ENCODE measurements around the gene CD28.

The CD28 gene

DNA sequence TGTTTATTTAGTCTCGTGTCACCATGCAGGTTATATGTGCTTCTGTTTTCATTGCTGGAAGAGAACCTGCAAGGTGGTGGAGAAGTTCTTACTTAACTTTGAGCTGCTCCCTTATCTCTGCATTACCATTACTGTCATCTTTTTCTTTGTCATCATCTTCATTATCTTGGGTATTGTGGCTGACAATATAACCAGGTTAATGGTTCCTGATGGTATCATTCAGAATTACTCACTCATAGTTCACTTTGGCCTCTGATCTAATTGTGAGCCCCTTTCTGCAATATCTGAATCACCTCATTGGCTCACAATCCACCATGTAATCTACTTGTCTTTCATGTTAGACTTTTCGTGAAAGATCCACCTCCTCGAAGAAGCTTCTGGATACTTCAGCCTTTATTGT lies 5.0 kb downstream of the CD28 start:
- no peak for DNase-seq (ENCODE audit: insufficient read length, low spot score)
- no peak for FAIRE-seq

DNA sequence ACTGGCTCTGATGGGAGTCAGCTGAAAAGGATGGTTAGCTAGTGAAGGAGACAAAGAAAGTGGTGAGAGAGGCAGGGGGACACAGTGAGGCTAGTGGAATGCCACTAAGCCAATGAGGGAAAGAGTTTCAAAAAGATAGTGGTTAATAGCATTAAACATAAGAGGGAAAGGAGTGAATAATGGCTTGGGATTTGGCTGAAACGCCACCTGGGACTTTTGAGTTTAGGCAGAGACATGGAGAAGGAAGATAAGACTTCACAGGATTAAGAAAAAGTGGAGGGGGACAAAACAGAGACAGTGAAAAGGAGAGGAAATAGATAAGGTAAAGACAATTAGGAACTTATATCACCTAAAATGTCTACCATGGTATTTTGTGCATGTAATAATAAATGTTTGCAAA lies 6.9 kb downstream of the CD28 start:
- DNase-seq (ENCODE audit: insufficient read length, low spot score) (no peak), FAIRE-seq (no peak)

DNA sequence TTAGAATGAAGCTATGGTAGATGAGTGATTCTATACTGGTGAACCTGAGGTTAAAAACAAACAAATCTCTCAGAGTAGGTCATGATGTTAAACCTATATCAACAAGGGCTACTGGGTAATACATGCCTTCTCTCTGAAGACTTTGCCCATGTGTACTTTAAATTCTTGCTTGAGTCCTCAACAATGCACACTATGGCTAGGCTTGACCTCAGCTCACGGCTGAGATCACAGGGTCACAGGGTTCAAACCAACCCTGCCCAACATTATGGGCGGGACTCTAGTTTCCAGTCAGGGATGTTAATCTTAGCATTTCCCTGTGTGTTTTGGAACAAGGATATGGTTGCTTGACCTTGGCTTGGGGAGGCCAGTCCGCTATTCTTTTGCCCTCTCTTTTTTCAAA lies 7.7 kb downstream of the CD28 start:
- DNase-seq (ENCODE audit: insufficient read length, low spot score): no peak
- FAIRE-seq: no peak

DNA sequence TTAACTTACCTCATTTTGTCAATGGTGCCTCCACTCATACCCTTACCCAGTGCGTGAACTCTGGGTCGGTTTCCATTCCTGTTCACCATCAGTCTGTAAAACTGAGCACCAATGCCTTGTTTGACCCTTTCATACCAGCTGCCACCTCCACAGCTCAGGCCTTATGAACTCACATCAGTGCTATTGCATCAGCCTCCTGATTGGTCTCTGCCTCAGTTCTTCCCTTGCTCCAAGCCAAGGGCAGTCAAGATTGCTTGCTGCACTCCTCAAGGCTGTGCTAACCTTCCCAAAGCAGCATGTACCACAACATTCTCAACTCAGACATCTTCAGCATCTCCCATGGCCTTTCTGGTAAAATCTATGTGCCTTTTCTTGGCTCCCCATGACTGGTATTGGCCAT lies 9.3 kb downstream of the CD28 start:
- DNase-seq (ENCODE audit: insufficient read length, low spot score) (no peak), FAIRE-seq (peak; percentile 26)

DNA sequence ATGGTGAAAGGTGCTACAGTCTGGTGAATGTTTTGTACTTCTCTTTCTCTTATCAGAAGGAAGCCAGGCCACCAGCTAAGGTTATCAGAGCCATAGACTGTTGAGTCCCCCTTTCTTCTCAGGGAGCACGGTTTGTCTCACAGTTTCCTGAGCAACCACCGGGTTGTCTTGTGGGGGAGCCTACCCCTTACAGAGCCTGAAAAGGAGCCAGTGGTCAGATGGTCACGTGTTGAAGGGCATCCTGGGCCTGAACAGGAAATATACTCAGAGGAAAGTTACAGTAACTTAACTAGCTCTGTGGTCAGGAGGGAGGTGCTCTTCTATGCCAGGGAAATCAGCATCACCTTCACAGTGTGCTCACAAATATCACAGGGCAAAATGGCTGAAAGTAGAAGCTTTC lies 11.6 kb downstream of the CD28 start:
- DNase-seq (ENCODE audit: insufficient read length, low spot score) (no peak), FAIRE-seq (no peak)

DNA sequence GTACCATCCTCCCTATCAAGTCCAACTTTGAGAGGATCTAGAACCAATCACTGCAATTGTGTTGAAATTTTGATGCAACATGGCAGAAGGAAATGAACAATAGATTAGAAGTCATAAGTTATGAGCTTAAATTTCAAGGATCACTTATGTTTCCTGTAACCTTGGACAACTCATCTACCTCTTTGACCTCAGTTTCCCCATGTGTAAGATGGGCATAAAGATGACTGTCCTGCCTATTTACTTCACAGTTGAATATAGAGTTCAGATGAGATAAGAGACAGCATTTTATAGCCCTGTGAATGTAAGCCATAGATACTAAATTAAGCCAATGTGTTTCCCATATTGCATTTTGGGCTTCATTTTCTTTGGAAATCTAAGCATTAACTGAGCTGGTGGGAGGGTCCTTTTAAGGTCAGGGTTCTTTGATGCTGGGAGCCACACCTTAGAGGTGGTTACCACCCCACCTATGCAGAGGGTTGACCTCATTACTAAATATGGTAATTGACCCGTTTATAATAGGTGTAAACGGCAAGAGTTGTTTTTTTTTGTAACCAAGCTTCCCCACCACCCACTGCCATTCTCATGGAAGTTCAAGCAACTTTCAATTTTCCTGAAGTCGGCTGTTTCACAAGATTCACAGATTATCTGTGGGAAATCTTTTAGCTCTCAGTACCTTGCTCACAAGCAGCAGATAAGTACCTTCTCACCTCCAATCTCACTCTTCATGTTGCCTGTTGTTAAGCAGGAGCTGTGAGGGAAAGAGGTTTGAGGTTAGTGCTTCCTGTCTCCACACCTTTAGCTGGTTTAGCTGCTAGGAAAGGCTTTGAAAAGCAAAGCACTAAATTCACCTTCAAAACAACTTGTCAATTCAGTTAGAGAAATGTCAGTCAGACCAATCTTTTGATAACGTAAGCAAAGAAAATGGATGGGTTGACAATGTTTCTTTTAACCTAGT lies 13.3 kb downstream of the CD28 start:
- FAIRE-seq: no peak
- DNase-seq (ENCODE audit: insufficient read length, low spot score): no peak

DNA sequence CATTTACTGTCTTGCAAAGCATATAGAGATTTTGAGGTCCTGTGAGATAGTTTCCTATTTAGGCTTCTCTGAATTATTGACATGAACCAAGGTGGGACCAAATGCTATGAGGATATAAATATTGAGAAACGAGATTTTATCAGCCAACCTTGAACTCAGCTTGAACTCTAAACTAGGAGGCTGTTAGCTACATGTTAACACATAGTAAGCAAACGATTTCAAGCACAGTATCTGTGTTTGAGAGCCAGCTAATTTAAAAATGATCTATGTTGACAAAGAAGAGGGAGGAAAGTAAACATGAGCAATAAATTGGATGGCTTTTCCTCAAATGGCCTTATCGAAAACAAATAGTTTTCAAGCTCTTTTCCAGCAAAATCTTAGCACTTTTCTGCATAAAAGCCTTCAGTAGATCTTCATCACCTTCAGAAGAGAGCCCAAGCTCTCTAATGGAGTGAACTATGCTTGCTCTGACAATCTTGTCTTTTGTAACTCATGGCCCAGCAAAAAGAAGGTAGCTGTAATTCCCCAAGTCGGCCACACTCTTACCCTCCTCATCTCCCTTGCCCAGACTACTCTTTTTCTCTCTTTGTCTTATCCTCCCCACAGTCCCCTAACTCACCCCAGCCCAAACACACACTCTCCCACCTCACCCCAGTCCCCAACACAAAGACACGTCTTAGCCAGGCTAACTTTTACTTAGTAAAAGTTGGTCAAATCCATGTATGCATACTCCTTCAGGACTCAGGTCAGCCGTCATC lies 14.7 kb downstream of the CD28 start:
- FAIRE-seq: no peak

DNA sequence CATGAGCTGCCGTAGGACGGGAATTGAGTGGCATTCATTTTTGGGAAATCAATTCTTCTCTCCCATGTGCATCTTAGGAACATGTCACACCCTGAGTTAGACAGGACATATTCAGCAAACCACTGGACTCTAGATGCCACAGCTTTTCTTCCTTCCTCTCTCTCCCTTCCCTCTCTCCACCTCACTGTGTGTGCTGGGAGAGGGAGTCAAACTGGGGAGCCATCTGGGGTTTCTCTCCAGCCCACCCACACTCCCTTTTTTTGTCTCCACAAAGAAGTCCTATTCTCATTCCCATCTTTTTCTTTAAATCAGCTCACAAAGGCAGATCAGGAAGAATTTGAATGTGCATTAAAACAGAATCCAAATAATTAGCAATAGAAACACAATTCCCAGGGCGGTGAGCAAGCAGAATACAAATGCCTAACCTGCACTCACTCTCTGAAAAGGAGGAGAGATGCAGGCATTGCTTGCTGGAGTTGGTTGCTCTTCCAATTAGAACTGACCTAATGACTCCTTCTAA lies 15.4 kb downstream of the CD28 start:
- FAIRE-seq: no peak
- DNase-seq (ENCODE audit: insufficient read length, low spot score): no peak

More for the DNA sequence above, 14.7 kb downstream of the CD28 start:
- DNase-seq (ENCODE audit: insufficient read length, low spot score): no peak

DNA sequence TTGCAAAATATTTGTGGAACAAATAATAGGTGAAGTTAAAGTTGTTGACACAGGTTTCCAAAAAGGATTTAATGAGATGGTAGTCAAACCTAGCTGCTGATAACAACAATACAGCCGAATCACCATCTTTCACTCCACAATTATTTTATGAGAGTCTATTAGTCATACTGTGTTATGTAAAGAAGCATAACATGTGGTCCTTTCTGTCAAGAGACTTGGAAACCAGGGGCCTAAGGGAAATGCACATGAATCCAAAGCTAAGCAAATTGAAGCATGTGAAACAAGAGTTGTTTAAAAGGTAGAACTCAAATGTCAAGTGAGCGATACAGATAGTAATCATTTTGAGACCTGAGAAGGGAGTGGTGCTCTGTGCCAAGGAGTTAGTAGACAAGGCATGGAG lies 16.0 kb downstream of the CD28 start:
- FAIRE-seq (no peak), DNase-seq (ENCODE audit: insufficient read length, low spot score) (no peak)

DNA sequence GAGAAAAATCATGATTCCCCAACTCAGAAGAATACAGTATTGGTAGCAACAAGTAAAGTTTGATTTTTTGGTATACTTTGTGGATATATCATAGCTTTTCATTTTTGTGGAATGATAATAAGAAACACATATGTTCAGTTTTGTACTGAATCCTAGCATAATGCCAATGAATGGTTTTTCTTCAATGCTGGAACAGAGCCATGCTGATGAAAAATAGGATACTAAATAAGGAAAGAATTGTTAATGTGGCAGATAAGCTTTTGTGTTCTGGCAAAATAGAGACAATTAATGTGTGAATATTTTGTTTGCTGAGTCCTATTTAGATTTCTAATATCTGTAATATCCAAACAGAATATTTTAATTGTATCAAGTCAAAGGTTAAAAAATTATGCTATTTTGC lies 21.9 kb downstream of the CD28 start:
- DNase-seq (ENCODE audit: insufficient read length, low spot score): no peak
- no peak for FAIRE-seq

DNA sequence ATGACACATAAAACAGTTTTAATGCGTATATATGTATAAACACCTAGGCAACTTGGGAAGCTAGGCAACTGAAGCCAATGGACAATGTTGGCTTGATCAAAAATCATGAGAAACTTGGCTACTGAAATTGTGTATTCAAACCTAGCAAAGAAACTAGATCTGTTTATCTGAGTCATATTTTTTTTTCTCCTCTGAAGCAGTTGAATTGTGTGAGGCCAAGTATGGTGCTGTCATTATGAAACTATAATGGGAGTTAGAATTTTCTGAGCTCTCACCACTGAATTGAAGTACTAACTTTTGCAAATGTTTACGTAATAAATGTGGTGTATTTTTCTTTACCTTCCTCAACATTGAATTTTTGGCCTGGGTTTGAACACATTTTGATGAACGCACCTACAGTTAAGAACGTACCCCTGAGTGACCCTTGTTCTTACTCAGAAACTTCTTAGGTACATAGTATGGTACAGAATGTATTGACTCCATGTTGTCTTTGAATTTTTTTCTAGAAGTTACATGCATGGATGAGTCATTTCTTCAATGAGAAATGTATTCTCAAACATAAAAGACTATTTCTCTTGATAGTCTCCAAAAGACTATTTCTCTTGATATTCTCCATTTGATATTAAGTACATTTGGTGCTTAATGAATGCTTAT lies 23.8 kb downstream of the CD28 start:
- FAIRE-seq: no peak
- DNase-seq (ENCODE audit: insufficient read length, low spot score): no peak

DNA sequence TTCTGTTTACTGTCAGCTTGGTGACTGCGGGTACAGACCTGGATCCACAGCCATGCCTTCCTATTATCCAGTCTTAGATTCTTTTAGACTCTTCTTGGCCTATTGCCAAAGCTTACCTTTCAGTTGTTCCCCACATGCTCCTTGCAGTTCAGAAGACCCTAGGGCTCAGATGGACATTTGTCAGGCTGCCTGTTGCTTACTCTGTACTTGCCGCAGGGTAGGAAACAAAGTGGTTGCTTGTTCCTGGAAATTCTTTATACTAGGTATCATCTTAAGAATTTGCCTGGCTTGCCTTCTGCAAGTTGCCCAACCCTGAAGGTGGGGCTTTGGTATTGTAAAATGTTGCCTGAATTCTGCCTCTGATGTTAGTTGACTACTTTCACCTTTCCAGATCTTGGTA lies 24.4 kb downstream of the CD28 start:
- no peak for DNase-seq (ENCODE audit: insufficient read length, low spot score)
- FAIRE-seq: no peak

DNA sequence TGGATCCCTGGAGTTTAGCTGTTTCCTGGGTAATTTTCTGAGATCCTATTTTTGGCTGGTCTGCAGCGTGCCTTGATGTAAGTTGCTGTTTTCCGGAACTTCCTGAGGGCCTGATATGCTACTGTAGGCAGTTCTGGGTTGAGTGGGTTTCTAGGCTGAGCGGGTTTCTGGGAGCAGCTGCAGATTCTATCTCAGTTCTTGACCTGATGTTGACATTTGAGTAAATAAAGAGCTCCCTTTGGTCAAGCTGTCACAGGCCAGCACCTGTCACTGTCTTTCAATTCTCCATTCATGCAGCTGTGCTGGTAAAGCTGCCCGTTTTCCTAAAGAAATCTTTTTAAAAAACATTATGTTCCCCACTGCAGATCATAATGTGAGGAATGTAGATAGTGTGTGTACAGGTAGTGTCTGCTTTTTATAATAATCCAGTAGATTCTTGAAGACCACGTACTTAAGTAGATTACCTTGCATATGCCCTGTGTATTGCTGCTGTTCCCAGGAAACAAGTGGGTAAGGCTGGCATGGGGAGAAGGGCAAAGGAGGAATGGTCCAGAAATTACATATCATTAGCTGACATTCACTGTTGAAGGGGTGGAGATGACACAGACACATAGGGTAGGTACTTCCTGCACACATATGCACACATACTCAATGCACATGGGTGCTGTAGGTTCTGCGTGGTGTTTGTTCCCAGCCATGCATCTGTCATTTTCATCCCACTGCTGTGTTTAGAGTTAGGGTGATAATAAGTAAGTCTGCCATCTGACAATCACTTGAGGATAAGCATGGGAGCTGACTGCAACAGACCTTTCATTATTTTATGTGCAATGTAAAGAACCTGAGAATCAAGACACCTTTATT lies 25.9 kb downstream of the CD28 start:
- DNase-seq (ENCODE audit: insufficient read length, low spot score) (no peak), FAIRE-seq (no peak)

DNA sequence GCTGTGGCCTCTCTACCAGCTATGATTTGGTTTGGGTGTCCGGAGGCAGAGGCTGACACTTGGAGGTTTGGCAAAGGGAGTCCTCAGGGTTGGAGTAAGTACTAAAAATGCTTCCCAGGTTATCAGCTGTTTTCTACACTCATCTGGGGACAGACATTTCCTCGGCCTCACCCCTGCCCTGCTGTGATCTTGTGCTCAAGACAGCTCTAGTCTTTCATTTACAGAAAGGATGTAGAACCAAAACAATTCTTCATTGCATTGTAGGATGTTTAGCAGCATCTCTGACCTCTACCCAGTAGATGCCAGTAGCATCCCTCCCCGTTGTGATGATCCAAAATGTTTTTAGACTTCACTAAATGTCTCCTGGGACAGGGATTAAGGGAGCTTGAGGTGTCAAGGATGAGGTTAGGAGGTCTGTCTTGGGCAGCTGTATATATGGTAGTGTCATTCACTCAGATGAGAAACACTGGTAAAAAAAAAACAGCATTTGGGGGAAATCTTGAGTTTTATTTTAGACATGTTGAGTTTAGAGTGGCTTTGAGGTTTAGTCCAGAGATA lies 26.6 kb downstream of the CD28 start:
- FAIRE-seq (no peak), DNase-seq (ENCODE audit: insufficient read length, low spot score) (no peak)

DNA sequence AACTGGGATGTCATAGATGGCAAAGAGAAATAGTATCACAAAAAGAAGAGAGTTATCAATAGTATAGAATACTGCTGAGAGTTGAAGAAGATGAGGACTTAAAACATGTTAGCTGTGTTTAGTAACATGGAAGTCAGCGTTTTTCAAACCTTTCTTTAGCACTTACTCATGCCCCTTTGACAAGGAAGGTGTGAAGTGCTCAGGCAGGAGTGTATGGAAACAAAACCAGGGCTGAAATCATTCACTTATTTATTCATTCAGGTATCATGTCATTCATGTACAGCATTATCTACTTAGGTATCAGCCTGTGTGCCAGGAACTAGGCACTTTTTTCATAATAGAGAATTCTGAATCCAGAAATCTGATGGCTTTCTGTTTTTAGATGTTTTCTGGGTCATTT lies 27.2 kb downstream of the CD28 start:
- DNase-seq (ENCODE audit: insufficient read length, low spot score): no peak
- no peak for FAIRE-seq

DNA sequence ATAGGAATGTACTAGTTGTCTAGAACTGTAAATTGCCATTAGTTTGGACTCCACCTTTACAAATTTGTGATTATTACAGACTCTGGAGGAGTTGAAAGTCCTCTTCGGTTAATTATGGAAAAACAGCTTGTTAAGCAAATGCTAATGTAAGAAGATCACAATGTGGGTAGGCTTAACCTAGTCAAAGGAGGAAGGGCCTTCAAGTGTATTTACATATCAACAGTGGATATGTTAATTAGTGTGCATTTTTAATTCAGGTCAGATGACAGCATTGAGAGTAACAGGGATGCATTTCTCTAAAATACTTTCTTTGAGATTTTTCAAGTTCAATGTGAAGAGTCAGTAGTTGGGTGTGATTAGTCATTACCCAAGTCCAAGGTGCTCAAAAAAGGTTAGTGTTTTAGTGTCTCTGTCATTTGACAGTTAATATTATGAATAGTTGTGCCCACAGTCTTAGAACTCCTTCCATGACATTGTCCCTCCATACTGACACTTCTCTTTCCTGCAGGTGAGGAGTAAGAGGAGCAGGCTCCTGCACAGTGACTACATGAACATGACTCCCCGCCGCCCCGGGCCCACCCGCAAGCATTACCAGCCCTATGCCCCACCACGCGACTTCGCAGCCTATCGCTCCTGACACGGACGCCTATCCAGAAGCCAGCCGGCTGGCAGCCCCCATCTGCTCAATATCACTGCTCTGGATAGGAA lies 28.0 kb downstream of the CD28 start:
- no peak for DNase-seq (ENCODE audit: insufficient read length, low spot score)
- no peak for FAIRE-seq

DNA sequence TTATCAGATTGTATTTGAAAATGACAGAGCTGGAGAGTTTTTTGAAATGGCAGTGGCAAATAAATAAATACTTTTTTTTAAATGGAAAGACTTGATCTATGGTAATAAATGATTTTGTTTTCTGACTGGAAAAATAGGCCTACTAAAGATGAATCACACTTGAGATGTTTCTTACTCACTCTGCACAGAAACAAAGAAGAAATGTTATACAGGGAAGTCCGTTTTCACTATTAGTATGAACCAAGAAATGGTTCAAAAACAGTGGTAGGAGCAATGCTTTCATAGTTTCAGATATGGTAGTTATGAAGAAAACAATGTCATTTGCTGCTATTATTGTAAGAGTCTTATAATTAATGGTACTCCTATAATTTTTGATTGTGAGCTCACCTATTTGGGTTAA lies 30.9 kb downstream of the CD28 start:
- DNase-seq (ENCODE audit: insufficient read length, low spot score) (no peak), FAIRE-seq (no peak)

DNA sequence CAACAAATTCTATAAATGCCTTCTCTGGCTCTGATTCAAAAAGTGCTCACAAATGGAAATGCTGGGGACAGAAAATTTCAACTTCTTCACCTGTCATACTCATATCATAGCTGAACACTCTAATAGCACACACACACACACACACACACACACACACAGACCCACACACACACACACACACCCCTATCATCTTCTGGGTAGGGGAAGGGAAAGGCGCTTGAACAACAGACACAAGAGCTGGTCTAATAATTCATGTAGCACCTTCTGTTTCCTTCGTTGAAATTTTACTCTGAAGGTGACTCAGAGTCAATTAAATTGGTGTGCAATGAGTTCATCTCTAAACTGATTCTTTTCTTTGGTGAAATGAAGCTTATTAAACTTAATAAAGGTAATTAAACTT lies 32.9 kb downstream of the CD28 start:
- no peak for DNase-seq (ENCODE audit: insufficient read length, low spot score)
- no peak for FAIRE-seq

DNA sequence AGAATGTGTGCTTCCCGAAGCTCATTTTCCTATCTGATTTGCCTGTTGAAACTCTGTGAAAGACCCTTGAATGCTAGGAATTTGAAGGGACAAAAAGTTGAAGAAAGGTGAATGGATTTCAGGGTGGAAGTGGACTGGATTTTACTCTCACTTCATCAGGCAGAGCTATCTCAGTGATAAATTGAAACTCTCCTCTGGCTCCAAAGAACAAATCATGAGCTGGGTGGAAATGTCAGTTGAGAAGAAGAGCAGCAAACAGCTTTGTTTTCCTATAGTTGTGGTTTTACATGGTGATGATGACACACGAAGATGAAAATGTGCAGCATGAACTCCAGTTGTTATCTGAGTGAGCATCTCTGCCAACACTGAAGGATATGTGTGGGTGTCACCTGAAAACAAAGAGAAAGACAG lies 34.4 kb downstream of the CD28 start:
- peak; percentile 15 for DNase-seq (ENCODE audit: insufficient read length, low spot score)
- FAIRE-seq: no peak

Measured in HTR-8/SVneo (cell line).